Panc1 (cell line): Measurements from ENCODE around the gene ACSM2B. TPM values are rescaled to one million over a fixed set of nuclear protein-coding genes. Genes with fewer than 3 reads are reported as not detected.
"Not testable (repeated sequence)": the region's sequence is repeated elsewhere in the genome, so short reads cannot be mapped to it uniquely, and the experiment has no call there.

ENCODE experiments used
- ATAC-seq: fragments of 200-7000 bp; cut with Tn5 transposase; 2 replicates; pipeline ENCODE4 v1.9.1; 2020; ENCODE audit warnings: mild to moderate bottlenecking, moderate library complexity
- BruUV-seq: library from RNA; stranded (reverse); fragments of 400-500 nt; replicated peaks from 2 replicates; lab custom pipeline; 2021; lab: Mats Ljungman, UMichigan
- CTCF ChIA-PET: fragments of 300-600 bp; sonication (Branson Sonifier 250); formaldehyde crosslinking; loops from one replicate; lab custom pipeline; 2022; ENCODE audit warnings: antibody characterized with exemption; lab: Charles Lee
- POLR2A ChIA-PET: fragments of 300-600 bp; sonication (Branson Sonifier 250); formaldehyde crosslinking; loops from one replicate; lab custom pipeline; 2022; ENCODE audit warnings: antibody characterized with exemption; lab: Charles Lee
- DNase-seq: peaks from one replicate; pipeline ENCODE4 v3.0.0-alpha.2; 2010; ENCODE audit warnings: low read depth, low spot score
- H3K27ac ChIP-seq: 2 replicates; pipeline ENCODE4 v1.5.1; 2011; ENCODE audit warnings: mild to moderate bottlenecking, low read length, inconsistent platforms
- H3K27me3 ChIP-seq: fragments of 200-500 bp; sonication (Bioruptor generic); 2 replicates; pipeline ENCODE4 v1.6.0; 2014; ENCODE audit warnings: low read length, inconsistent platforms; ENCODE audit not compliant: control insufficient read depth, insufficient read depth
- H3K36me3 ChIP-seq: fragments of 200-500 bp; sonication (Bioruptor generic); 2 replicates; pipeline ENCODE4 v1.5.1; 2014; ENCODE audit warnings: inconsistent platforms, mild to moderate bottlenecking, low read length, moderate library complexity; ENCODE audit not compliant: control insufficient read depth, insufficient read depth
- H3K4me1 ChIP-seq: 2 replicates; pipeline ENCODE4 v1.5.1; 2011; ENCODE audit warnings: inconsistent platforms, mild to moderate bottlenecking, low read length, moderate library complexity; ENCODE audit not compliant: control insufficient read depth, insufficient read depth
- H3K4me3 ChIP-seq, 2 experiments: 2 replicates each; pipeline ENCODE4 v1.5.1; 2011 to 2012; ENCODE audit warnings: low read depth in 2 of 2, low read length in 2 of 2, mild to moderate bottlenecking in 2 of 2, inconsistent platforms in 1 of 2, moderate library complexity in 1 of 2
- H3K9me3 ChIP-seq: fragments of 200-500 bp; sonication (Bioruptor generic); 2 replicates; pipeline ENCODE4 v1.5.1; 2014; ENCODE audit warnings: low read depth, mild to moderate bottlenecking, inconsistent platforms, low read length, moderate library complexity; ENCODE audit not compliant: control insufficient read depth, insufficient read depth
- CTCF ChIP-seq: fragments of 450-650 bp; IDR thresholded peaks from 2 replicates; pipeline ENCODE4 v1.5.1; 2017; ENCODE audit warnings: mild to moderate bottlenecking
- POLR2AphosphoS5 ChIP-seq: IDR thresholded peaks from 2 replicates; pipeline ENCODE4 v1.6.1; 2012; ENCODE audit warnings: mild to moderate bottlenecking, low read depth, low read length, moderate library complexity
- REST ChIP-seq, 2 experiments: IDR thresholded peaks; 2 replicates each; pipeline ENCODE4 v1.6.1; 2011 to 2012; ENCODE audit warnings: low read depth in 2 of 2, control low read depth in 1 of 2, low read length in 1 of 2, mild to moderate bottlenecking in 1 of 2, moderate library complexity in 1 of 2; ENCODE audit not compliant: insufficient read depth in 1 of 2
- SIN3A ChIP-seq: IDR thresholded peaks from 2 replicates; pipeline ENCODE4 v1.6.1; 2012; ENCODE audit warnings: low read depth, mild to moderate bottlenecking, low read length, moderate library complexity, borderline replicate concordance; ENCODE audit not compliant: insufficient read depth
- TCF7L2 ChIP-seq: IDR thresholded peaks from 2 replicates; pipeline ENCODE4 v1.6.1; 2011; ENCODE audit warnings: mild to moderate bottlenecking, low read depth, low read length, inconsistent platforms
- in situ Hi-C: cut with HindIII; loops from 2 replicates; pipeline ENCODE4 v1.10.0; 2016; ENCODE audit warnings: low sequenced_read_pairs, low pct_unique_long_range_greater_than_20kb
- intact Hi-C: fragments of 100-400 bp; cut with micrococcal nuclease; formaldehyde crosslinking; loops from one replicate; pipeline ENCODE4 v1.10.0; 2022; ENCODE audit not compliant: unreplicated experiment
- total RNA-seq: library from RNA; stranded (reverse); gene quantifications from one replicate; pipeline ENCODE4 v1.2.1, GENCODE V29; 2021; ENCODE audit not compliant: unreplicated experiment

The ACSM2B gene
- total RNA-seq, 1 experiment from 2014 or later = 0.10 TPM

GRCh38 chr16:20538181-20538580 is 38.0 kb downstream of the ACSM2B start:
- ATAC-seq (no peak), DNase-seq (no peak)
- no TSS peak for BruUV-seq
- no peak overlapping the region for H3K4me3 ChIP-seq
- no peaks in the 10 kb centered on the region for H3K36me3 ChIP-seq
- TF ChIP-seq REST (IDR thresholded peaks at IDR 0.05; ENCODE audit: insufficient read depth in 1 of 2, low read depth in 2 of 2, low read length in 1 of 2) (no peak), SIN3A (no peak), TCF7L2 (no peak), POLR2AphosphoS5 (no peak), CTCF (no peak)
- in situ Hi-C loops (no loop called here), intact Hi-C loops (no loop called here)
- no peak overlapping the region for H3K27ac ChIP-seq
- CTCF ChIA-PET = no interaction called here
- no peaks in the 10 kb centered on the region for H3K4me1 ChIP-seq
- no peaks in the 10 kb centered on the region for H3K27me3 ChIP-seq
- H3K9me3 ChIP-seq = no peaks in the 10 kb centered on the region
- POLR2A ChIA-PET = no interaction called here

- H3K4me1 ChIP-seq, H3K27ac ChIP-seq, H3K4me3 ChIP-seq, in situ Hi-C loops, H3K9me3 ChIP-seq, CTCF ChIA-PET, H3K36me3 ChIP-seq, intact Hi-C loops, BruUV-seq, POLR2A ChIA-PET, ATAC-seq, H3K27me3 ChIP-seq, DNase-seq: not testable (repeated sequence)
These were observed 39.5 kb downstream of the ACSM2B start for GRCh38 chr16:20536669-20537068.

GRCh38 chr16:20532284-20532792 is 43.8 kb downstream of the ACSM2B start:
- H3K9me3 ChIP-seq, POLR2A ChIA-PET, ATAC-seq, H3K4me1 ChIP-seq, DNase-seq, CTCF ChIA-PET, intact Hi-C loops, H3K36me3 ChIP-seq, H3K4me3 ChIP-seq, H3K27ac ChIP-seq, H3K27me3 ChIP-seq, in situ Hi-C loops, BruUV-seq: not testable (repeated sequence)

- POLR2A ChIA-PET, CTCF ChIA-PET, in situ Hi-C loops, H3K27ac ChIP-seq, BruUV-seq, DNase-seq, H3K36me3 ChIP-seq, H3K4me3 ChIP-seq, ATAC-seq, H3K27me3 ChIP-seq, H3K4me1 ChIP-seq, intact Hi-C loops, H3K9me3 ChIP-seq: not testable (repeated sequence)
These were observed 44.4 kb downstream of the ACSM2B start for GRCh38 chr16:20531795-20532194.
